GM19395 (cell line): Measurements from ENCODE around the gene TAF5L.
A peak's percentile ranks its signal among the peaks of the same experiment; 100 is the strongest.
"Not testable (repeated sequence)": the region's sequence is repeated elsewhere in the genome, so short reads cannot be mapped to it uniquely, and the experiment has no call there.

Source experiments
- ATAC-seq: cut with Tn5 transposase; IDR thresholded peaks from one replicate; pipeline ENCODE4 v1.9.1; 2021; ENCODE audit warnings: mild to moderate bottlenecking, moderate library complexity; ENCODE audit not compliant: unreplicated experiment

TAF5L gene

DNA sequence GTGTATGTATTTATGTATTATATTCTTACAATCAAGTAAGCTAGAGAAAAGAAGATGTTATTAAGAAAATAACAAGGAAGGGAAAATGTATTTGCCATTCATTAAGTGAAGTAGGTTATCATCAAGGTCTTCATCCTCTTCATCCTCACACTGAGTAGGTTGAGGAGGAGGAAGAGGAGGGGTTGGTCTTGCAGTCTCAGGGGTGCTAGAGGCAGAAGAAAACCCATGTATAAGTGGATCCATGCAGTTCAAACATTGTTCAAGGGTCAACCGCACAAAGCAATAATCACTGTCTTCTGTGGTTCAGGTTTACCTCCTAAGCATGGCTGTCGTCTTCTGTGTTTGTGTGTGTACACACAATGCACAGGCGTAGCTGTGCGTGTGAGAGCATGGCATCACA, 17.0 kb upstream of the TAF5L start:
- no peak for ATAC-seq

DNA sequence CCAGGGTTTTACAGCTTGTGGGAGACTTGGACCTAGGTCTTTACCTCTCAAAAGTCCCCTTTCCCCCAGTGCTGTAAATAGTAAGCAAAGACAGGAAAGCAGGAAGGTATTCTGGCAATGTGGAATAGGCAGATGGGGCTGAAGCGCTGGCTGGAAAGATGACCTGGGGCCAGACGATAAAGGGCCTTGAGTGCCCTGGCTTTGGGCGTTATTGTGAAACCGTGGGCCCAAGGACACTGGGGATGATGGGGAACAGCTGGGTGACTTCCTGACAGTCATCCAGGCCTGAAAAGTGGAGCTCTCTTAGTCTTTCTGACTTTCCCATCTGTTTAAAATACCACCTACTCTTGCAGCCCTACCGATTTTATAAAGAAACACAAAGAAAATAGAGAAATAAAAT, 16.5 kb upstream of the TAF5L start:
- no peak for ATAC-seq

DNA sequence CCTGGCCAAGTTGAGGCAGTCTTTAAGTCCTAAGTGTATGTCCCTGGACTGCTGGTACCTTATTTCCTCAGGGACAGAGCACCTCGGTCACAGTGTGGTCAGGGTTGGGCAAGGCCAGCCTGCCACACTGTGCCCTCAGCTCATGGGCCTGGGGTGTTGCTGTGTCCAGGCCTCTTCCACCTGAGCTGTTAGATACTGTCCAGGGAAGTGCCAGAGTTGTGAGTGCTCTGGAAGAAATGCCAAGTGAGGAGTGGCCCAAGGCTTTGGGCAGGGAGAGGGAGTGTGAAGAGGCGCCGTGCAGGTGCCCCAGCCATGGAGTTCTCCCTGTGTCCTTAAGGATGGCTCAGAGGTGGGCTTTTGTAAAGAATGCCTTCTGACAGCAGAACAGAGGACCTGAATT, 15.4 kb upstream of the TAF5L start:
- ATAC-seq: no peak

DNA sequence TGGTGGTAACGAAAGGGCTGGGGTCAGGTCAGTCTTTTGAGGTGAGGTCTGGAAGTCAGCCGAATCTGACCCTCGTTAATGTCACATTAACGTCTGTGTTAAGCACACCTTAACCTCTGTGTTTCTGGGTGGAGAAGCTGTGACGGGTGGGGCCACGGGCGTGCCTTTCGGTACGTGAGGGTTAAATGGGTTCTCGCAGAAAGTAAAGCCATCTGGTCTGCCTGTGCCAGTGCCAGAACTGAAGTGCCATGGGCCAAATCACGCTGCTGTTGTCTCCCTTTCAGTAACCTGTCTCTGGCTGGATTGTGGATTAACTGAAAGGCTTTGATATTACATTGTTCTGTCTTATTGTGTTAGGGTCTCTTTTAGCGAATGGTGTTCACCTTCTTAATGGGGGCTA, 14.5 kb upstream of the TAF5L start:
- no peak for ATAC-seq

DNA sequence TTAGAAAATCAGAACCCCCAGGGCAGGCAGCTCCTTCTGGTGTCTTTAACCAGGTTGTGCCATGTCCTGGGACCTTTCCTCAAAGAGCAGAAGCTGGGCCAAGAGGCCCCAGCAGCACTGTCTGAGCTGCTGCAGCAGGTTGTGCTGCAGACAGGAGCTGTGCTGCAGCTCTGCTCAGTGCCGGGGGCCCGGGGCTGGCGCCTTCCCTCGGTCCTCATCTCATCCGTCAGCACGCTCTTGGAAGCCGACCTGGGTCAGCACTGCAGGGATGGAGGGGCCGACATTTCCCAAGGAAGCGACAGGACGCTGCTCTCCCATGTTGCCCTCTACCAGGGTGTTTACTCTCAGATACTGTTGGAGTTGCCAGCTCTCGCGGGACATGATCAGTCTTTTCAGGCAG, 11.8 kb upstream of the TAF5L start:
- no peak for ATAC-seq

DNA sequence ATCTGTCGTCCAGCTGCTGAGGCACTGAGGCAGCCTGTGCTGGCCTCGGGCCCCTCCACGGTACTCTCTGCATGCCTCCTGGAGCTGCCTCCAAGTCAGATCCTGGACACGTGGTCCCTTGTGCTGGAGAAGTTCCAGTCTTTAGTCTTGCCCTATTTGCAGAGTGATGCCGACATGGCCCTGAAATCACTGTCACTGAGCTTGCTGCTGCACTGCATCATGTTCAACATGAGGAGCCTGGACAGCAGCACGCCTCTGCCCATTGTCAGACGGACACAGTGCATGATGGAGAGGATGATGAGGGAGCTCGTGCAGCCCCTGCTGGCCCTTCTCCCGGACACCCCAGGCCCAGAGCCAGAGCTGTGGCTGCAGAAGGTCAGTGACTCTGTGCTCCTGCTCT, 10.1 kb upstream of the TAF5L start:
- no peak for ATAC-seq

DNA sequence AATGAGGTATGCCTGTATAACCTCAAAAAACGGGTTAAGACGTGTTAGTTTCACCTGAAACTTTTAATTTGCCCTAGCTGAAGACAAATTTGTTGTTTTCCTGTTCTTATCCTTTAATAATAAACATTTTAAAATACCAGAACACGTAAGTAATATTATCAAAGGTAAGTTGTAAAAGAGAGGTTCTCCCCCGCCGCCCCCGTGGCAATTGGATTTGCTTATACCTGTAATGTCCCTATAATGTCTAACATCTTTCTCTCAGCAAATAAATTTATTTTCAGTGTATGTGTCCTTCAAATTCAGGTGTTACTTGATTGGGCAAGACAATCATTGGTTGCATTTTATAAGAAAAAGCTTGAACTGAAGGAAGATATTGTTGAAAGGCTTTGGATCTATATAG, 6.0 kb upstream of the TAF5L start:
- ATAC-seq: no peak

DNA sequence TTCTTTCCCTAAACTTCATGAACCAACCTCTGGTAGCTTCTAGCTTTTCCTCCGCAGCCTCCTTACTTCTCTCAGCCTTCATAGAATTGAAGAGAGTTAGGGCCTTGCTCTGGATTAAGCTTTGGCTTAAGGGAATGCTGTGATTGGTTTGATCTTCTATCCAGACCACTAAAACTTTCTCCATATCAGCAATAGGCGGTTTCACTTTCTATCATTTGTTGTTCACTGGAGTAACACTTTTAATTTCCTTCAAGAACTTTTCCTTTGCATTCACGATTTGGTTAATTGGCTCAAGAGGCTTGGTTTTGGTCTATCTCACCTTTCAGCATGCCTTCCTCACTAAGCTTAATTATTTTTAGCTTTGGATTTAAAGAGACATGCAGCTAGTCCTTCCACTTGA, 5.2 kb upstream of the TAF5L start:
- ATAC-seq: no peak

DNA sequence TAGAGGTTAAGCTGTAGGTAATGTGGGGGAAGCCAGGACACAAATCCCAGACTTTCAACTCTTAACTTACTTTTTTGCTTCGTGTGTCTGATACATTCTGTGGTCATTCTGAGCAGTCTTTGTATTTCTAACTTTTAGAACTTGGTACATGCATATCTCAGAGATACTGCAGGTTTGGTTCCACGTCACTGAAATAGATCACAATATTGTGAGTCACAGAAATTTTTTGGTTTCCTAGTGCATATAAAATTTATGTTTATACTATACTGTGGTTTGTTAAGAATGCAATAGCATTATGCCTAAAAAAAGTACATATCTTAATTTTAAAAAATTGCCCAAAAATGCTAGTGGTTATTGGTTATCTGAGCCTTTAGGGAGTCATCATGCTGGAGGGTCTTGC, 3.3 kb upstream of the TAF5L start:
- ATAC-seq: no peak

DNA sequence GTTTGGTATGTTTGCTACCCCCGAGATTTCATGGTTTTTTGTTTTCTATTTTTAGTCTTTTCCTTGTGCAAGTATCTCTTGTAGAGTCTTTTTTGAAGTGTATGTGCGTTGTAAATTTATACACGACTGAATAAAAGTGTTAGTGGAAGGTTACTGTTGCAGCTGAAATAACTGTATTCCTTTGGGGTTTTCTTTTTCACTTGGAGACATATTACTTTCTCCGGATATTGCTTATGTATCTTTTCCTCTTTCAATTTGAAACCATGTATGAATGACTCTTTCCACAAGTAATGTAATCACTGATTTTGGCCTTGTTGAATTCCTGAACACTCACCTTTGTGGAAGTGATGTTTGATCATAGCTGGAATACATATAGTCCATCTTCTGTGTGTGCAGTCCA, 1.1 kb upstream of the TAF5L start:
- no peak for ATAC-seq

DNA sequence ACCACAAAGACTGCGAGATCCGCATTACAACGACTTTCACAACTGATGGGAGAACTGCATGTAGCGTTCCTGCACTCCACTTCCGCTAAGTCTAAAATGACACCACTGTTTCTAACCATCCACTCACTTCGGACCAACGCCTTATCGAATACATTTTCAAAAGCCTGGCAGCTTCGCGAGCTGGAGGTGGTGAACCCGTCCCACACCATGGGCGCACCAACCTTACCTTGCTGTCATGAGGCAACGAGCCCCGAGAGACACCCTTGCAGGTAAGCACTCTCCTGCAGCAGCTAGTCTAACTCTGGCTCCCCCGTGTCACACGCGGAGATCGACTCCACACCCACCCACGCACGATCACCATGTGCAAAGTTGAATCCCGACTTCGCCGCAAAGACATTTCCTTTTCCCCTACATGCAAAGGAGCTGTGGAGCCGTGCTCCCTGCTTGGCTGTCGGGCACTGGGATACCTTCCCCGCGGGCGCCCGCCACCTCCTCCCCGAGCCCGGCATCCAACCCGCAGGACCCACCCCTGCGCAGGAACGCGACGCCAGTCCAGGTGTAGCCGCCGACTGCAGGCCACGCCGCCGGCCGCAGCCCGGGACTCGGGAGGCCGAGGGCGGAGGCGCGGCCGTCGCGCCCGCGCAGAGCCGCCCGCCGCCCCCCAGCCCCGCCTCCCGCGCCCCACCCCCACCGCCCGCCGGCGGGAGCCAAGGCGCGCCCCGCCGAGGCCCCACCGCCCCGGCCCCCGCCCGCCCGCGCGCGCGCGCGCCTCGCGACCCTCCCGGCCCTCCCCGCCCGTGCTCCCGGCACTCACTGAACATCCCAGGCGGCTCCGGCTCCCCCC, 629 bp downstream of the TAF5L start:
- ATAC-seq: peak; percentile 42

DNA sequence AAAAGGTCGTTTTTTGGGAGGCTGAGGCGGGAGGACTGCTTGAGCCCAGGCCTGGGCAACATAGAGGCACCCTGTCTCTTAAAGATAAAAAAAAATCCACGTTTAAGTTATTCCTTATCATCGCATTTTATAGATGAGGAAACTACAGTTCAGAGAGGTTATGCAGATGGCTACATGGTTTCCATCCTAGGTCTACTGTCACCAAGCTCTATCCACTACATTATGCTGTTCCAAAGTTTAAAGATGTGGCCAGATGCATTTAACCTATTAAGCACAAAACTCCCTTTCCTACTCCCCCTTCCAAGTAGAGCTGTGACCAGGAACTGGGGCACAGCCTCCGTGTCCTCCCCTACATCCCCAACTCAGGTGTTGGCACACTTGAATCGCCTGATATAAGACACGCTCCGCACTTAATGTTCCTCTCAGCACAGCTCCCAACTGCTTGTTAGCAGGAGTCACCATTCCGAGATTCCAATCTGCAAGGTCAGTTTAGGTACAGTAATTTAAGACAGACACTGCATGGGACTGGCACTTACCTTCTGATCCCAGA, 1.3 kb downstream of the TAF5L start:
- ATAC-seq: no peak

DNA sequence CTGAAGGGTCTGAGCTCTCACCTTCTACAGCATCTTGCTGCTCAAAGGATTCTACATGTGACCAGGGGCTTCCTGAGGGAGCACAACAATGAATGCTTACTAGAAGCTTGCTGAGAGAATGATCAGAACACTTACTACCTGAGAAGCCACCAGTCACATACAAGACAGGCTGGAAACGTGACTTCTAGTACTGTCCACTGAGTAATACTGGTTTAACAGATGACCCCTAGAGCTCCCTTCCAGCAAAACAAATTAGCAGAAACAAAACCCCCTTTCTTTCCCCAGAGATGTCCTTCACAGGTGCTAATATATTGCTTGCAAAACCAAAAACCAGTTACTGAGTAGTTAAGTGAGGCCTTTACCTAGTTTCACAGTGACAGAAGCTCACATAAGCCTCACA, 2.1 kb downstream of the TAF5L start:
- ATAC-seq: no peak

DNA sequence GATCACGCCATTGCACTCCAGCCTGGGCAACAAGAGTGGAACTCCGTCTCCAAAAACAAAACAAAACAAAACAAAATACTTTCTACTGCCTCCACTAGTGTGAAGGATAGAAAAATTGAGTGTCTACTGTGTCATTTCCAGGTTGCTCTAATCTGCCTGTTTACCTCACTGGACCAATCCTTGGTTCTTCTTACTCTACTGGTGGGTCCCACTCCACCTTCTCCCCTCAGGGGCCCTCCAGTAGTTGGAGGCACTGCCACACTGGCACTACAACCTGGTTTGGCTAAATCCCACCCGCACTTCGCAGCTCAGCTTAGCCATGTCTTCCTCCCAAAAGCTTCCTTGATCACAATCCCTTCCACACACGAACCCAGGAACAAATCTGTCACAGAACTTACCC, 2.7 kb downstream of the TAF5L start:
- ATAC-seq: no peak

DNA sequence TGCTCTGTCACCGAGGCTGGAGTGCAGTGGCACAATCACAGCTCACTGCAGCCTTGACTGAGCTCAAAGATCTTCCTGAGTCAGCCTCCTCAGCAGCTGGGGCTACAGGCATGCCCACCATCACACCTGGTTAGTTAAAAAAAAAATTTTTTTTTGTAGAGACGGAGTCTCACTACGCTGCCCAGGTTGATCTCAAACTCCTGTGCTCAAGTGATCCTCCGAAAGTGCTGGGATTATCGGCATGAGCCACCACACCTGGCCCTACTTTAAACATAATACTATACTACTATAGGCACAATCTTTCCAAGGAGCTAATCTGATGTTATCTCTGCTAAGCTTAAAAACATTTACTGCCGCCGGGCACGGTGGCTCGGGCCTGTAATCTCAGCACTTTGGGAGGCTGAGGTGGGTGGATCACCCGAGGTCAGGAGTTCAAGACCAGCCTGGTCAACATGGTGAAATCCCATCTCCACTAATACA, 3.2 kb downstream of the TAF5L start:
- not testable (repeated sequence) for ATAC-seq

DNA sequence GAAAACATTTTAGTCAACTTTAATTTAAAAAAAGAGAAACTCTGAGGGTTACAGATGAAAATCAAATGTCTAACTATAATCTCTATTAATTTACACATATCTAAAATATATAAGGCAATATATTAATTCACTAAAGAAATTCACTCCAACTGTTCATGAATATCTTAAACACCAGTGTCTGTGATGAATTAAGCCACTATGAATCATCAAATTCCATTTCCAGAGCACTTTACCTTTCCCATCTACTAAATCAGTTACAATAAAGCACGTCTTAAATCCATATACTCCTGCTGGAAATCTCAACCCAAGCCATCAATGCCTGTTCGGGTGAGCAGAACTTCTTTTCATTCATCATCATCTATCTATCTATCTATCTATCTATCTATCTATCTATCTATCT, 4.3 kb downstream of the TAF5L start:
- no peak for ATAC-seq

DNA sequence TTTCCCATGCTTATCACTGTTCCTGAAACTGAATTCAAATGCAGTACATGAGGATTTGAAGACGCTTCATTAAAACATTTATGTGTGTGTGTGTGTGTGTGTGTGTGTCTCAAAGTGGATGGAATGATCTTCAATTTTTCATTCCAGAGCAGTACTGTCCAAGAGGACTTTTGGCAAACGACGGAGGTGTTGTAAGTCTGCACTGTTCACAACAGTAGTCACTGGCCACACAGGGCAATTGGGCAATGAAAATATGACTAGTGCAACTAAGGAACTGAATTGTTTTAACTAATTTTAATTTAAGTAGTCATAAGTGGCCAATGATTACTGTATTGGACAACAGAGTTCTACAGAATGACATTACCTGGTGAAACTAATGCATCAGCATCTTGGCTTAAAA, 5.0 kb downstream of the TAF5L start:
- no peak for ATAC-seq

DNA sequence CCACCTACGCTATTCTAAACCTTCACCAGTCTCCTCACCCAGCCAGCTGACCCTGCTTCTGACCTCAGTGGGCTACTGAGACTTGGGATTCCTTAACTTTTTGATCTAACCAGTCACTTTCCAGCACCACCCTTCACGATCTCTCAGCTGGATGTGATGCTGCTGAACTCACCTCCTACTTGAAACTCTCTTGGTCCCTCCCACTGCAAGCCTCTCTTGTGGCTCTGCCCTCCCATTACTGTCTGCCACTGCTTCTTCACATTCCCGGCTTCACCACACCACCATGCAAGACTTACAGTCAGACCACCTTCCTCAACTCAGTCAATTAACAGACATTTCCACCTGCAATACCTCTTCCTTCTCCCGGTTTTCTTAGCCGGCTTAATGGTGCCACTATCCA, 6.3 kb downstream of the TAF5L start:
- no peak for ATAC-seq

DNA sequence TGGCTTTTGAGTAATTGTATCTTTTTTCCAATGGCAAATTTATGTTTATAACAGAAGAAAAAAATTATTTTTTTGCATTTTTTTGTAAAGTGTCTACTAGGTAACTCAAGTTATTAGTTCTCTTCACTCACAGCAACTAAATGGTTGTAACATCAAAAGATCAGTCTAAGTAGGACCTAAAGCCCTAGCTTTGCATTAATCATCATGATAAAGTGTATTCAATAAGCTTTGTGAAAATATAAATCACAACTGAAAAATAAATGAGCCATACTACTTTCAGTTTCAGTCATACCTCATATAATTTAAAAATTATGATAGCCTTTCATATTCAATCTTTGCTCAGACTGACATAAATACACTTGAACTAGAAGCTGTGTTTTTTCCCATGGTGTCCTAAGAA, 6.9 kb downstream of the TAF5L start:
- no peak for ATAC-seq

DNA sequence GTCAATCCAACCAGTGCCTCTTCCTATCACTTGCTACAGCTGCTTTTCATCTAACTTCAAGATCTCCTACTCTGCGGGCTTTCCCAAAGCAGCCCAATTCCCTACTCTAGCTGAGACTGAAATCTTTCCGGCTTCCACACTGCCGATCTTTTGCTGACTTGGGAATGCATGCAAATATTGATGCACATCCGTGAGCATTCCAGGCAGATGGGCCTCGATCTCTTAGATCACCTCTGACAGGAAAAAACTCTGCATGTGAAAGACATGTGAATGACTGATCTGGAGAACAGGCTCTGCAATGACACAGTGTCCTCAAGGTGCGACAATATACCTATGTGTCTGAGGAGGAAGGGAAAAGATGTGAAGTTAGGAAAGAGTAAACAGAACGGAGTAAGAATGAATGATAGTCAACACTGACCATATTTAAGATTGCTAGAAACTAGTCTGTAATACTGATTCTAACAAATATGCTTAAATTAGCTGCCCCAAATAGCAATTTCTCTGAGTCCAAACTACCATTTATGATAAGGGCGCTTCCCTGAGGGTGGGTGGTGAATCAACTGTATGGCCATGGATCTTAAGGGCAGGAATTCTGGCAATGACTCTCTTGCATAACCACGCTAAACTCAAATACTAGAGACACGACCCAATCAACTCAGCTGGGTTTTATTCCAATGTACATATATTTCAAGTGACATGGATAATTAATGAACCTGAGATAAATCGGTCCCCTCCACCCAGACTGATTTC, 8.4 kb downstream of the TAF5L start:
- no peak for ATAC-seq

DNA sequence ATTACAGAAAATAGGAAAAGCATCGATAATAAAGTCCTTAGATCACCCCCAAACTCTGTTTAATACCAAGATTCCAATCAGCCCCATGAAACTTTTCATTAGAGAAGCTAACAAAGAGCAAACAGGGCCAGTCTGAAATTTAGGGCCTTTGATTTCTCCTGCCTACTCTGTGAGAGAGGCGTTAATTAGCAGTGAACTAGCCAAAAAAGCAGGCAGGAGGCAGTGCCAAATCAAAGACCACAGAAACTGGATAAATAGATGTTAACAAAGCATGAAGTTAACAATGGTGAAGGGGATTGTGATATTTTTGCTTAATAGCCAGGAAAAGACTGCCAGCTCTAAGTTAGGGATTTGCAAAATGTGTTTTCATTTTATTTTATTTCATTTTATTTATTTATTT, 11.2 kb downstream of the TAF5L start:
- ATAC-seq: no peak

DNA sequence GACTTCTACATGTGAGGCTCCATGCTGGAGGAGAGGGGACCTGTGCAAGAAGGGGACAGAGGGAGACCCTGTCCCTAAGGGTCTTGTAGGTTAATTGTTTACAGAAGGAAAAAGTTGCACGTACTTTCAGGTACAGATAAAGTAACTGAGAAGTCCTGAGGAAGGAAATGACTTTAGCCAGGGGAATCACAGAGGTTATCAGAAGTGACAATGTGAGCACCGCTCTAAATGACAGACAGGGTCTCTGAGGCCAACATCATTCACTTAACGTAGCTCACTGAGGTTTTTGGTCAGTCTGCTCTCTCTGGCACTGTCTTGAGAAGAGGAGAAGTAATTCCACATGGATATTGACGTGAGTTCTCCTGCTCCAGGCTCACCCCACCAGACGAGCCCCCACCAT, 12.0 kb downstream of the TAF5L start:
- no peak for ATAC-seq
